ENCODE data around the gene PRIM1.
"Not testable (repeated sequence)": the region's sequence is repeated elsewhere in the genome, so short reads cannot be mapped to it uniquely, and the experiment has no call there.

The PRIM1 gene

GRCh38 chr12:56750596-56750995 is 1.5 kb downstream of the PRIM1 start:
- not testable (repeated sequence) for ATAC-seq

GRCh38 chr12:56749853-56750252 is 2.3 kb downstream of the PRIM1 start:
- ATAC-seq: no peak
- TF ChIP-seq OSR1 (CRISPR knock-in tag; IDR thresholded peaks at IDR 0.05) (no peak), CSDC2 (CRISPR knock-in tag; IDR thresholded peaks at IDR 0.05) (no peak)

- TF ChIP-seq TCF4 (CRISPR knock-in tag; IDR thresholded peaks at IDR 0.05; ENCODE audit: borderline replicate concordance): no peak
- TF ChIP-seq CSDC2 (CRISPR knock-in tag; IDR thresholded peaks at IDR 0.05): no peak
- TF ChIP-seq OSR1 (CRISPR knock-in tag; IDR thresholded peaks at IDR 0.05): no peak
- ATAC-seq: no peak
Measured at GRCh38 chr12:56749359-56749758, 2.8 kb downstream of the PRIM1 start.

- no peak for TF ChIP-seq CSRNP3 (CRISPR knock-in tag; IDR thresholded peaks at IDR 0.05)
- TF ChIP-seq ESRRG (CRISPR knock-in tag; IDR thresholded peaks at IDR 0.05): no peak
- TF ChIP-seq CSDC2 (CRISPR knock-in tag; IDR thresholded peaks at IDR 0.05): no peak
- no peak for TF ChIP-seq ZFP30 (CRISPR knock-in tag; IDR thresholded peaks at IDR 0.05)
- no peak for TF ChIP-seq ISL1 (CRISPR knock-in tag; IDR thresholded peaks at IDR 0.05)
- TF ChIP-seq TSHZ2 (CRISPR knock-in tag; IDR thresholded peaks at IDR 0.05): no peak
- no peak for TF ChIP-seq GLIS3 (CRISPR knock-in tag; IDR thresholded peaks at IDR 0.05)
- TF ChIP-seq PATZ1 (CRISPR knock-in tag; IDR thresholded peaks at IDR 0.05; ENCODE audit: borderline replicate concordance): no peak
- no peak for TF ChIP-seq CREB5 (CRISPR knock-in tag; IDR thresholded peaks at IDR 0.05; ENCODE audit: low read depth)
- ATAC-seq: no peak
Measured at GRCh38 chr12:56728139-56728861, 23.8 kb downstream of the PRIM1 start.

GRCh38 chr12:56726196-56726675 is 25.9 kb downstream of the PRIM1 start:
- ATAC-seq: not testable (repeated sequence)

GRCh38 chr12:56725723-56726102 is 26.4 kb downstream of the PRIM1 start:
- no peak for ATAC-seq
- TF ChIP-seq TOX (CRISPR knock-in tag; IDR thresholded peaks at IDR 0.05; ENCODE audit: borderline replicate concordance) (no peak), CSRNP3 (CRISPR knock-in tag; IDR thresholded peaks at IDR 0.05) (no peak), PATZ1 (CRISPR knock-in tag; IDR thresholded peaks at IDR 0.05; ENCODE audit: borderline replicate concordance) (peak; percentile 70; the same call in 1 of the 2 replicates), POU6F1 (CRISPR knock-in tag; IDR thresholded peaks at IDR 0.05; ENCODE audit: borderline replicate concordance, low read depth) (no peak), ZFP30 (CRISPR knock-in tag; IDR thresholded peaks at IDR 0.05) (no peak), CREB5 (CRISPR knock-in tag; IDR thresholded peaks at IDR 0.05; ENCODE audit: low read depth) (no peak)
